H1 (cell line): ENCODE measurements around the gene CSNK1G2. TPM values are rescaled to one million over a fixed set of nuclear protein-coding genes. Genes with fewer than 3 reads are reported as not detected.
A peak's percentile ranks its signal among the peaks of the same experiment; 100 is the strongest.

ENCODE experiments used
- SP1 ChIP-seq: IDR thresholded peaks from 2 replicates; pipeline ENCODE4 v1.6.1; 2011; ENCODE audit warnings: low read depth, low read length
- polyA plus RNA-seq, 7 experiments: library from polyadenylated mRNA; depleted of rRNA in 3 of 7; stranded (reverse) in 5 of 7; unstranded in 2 of 7; fragments of >200 nt in 5 of 7; fragments of 200-250 nt in 2 of 7; gene quantifications; 1 replicate in 5 of 7; 2 replicates in 1 of 7; 4 replicates in 1 of 7; pipeline versions ENCODE4 v1.2.1 to v1.2.3, GENCODE V29; 2011 to 2013; ENCODE audit warnings: missing spikeins in 2 of 7, mixed read lengths in 2 of 7
- total RNA-seq: library from RNA; stranded (reverse); fragmentation: NEBNext Ultra II Directional; extraction: Animal tissue kit (Norgen Biotek cat#: 25700); gene quantifications from 2 replicates; pipeline ENCODE4 v1.2.1, GENCODE V29; 2021

CSNK1G2 gene
- total and polyA plus RNA-seq, 2 of the 8 experiments (the other 6 are each of a cell fraction or from before 2014, with no cell fraction given) = 99.5 to 130 TPM

DNA sequence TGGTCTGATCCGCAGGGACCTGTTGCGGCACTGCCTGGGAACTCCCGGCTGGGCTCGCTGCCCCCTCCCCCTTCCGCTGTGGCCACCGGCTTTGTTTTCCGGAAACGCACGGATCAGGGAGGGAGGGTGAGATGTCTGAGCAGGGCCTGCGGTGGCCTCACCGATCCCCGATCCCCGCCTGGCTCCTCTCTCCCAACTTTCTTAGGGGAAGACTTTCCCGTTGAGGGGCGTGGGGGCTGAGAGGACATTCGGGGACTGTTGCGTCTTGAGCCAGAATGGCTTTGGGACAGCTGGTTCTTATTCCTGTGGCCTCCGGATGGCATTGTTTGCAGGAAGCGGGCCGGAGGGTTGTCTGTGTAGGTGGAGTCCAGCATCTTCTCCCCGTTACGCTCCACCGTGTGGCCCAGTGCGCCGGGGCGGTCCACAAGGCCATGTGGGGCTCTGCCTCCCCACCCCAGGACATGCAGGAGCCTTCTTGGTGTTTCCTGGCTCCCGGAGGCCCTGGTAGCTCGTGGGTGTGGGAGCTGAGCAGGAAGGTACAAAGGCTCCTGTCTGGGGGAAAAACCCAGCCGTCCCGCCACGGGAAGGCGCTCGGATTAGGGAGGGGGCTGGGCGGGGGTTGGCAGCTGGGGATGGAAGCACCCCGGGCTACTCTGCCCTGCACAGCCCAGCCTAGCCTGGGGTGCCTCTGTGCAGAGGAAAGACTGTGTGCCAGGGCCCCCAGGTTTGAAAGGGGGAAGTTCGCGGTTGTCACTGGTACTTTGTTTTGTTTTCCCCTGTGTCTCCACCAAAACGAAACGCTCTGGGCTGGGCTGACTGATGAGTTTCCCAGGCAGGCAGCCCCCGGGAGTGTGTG is 1.3 kb downstream of the CSNK1G2 start (continued):
- TF ChIP-seq SP1 = 0 out of 2 replicates have a peak, but pooled peaks have one; percentile 28
